ENCODE measurements around the gene IMPDH1.

The IMPDH1 gene

GRCh38 chr7:128387216-128388144 lies 22.3 kb downstream of the IMPDH1 start:
- DNase-seq (ENCODE audit: low read depth in 2 of 2) = peak; percentile 66 to 70

- no peak for DNase-seq (ENCODE audit: low read depth in 2 of 2)
Observed at GRCh38 chr7:128385988-128386925, 23.5 kb downstream of the IMPDH1 start.

- DNase-seq (ENCODE audit: low read depth in 2 of 2) = no peak
Observed at GRCh38 chr7:128384726-128385125, 25.1 kb downstream of the IMPDH1 start.

GRCh38 chr7:128383776-128384175 lies 26.0 kb downstream of the IMPDH1 start:
- DNase-seq (ENCODE audit: low read depth in 2 of 2) = no peak

GRCh38 chr7:128381161-128381821 lies 28.5 kb downstream of the IMPDH1 start:
- DNase-seq (ENCODE audit: low read depth in 2 of 2) = peak in 1 of 2 donors; percentile 44

- DNase-seq (ENCODE audit: low read depth in 2 of 2) = no peak
Observed at GRCh38 chr7:128380483-128381106, 29.2 kb downstream of the IMPDH1 start.

- no peak for DNase-seq (ENCODE audit: low read depth in 2 of 2)
Observed at GRCh38 chr7:128379900-128380479, 29.8 kb downstream of the IMPDH1 start.

- DNase-seq (ENCODE audit: low read depth in 2 of 2) = no peak
Observed at GRCh38 chr7:128378637-128379036, 31.1 kb downstream of the IMPDH1 start.

- DNase-seq (ENCODE audit: low read depth in 2 of 2) = no peak
Observed at GRCh38 chr7:128376077-128376476, 33.7 kb downstream of the IMPDH1 start.

GRCh38 chr7:128374041-128374440 lies 35.7 kb downstream of the IMPDH1 start:
- DNase-seq (ENCODE audit: low read depth in 2 of 2) = no peak

- DNase-seq (ENCODE audit: low read depth in 2 of 2) = no peak
Observed at GRCh38 chr7:128373606-128374005, 36.2 kb downstream of the IMPDH1 start.

- no peak for DNase-seq (ENCODE audit: low read depth in 2 of 2)
Observed at GRCh38 chr7:128370491-128370890, 39.3 kb downstream of the IMPDH1 start.

- no peak for DNase-seq (ENCODE audit: low read depth in 2 of 2)
Observed at GRCh38 chr7:128366986-128367385, 42.8 kb downstream of the IMPDH1 start.

GRCh38 chr7:128366300-128366699 lies 43.5 kb downstream of the IMPDH1 start:
- no peak for DNase-seq (ENCODE audit: low read depth in 2 of 2)

GRCh38 chr7:128365432-128365831 lies 44.4 kb downstream of the IMPDH1 start:
- no peak for DNase-seq (ENCODE audit: low read depth in 2 of 2)

- DNase-seq (ENCODE audit: low read depth in 2 of 2) = no peak
Observed at GRCh38 chr7:128364166-128364870, 45.5 kb downstream of the IMPDH1 start.

- no peak for DNase-seq (ENCODE audit: low read depth in 2 of 2)
Observed at GRCh38 chr7:128363261-128363721, 46.5 kb downstream of the IMPDH1 start.

- DNase-seq (ENCODE audit: low read depth in 2 of 2) = no peak
Observed at GRCh38 chr7:128362670-128363069, 47.1 kb downstream of the IMPDH1 start.

- peak in 1 of 2 donors; percentile 25 for DNase-seq (ENCODE audit: low read depth in 2 of 2)
Observed at GRCh38 chr7:128361411-128362379, 48.1 kb downstream of the IMPDH1 start, which contains the start of gene PRRT4. PRRT4 (minus strand) TSS chr7:128361690.
